Central memory CD8-positive, alpha-beta T cell (primary cell): Measurements from ENCODE around the gene GRIN2A.

ENCODE experiments used
- ATAC-seq: fragments of 150-1000 bp; cut with Tn5 transposase; replicated peaks from 2 replicates; pipeline ENCODE4 v1.10.0; 2022; ENCODE audit warnings: mild to moderate bottlenecking, moderate FRiP score, moderate number of reproducible peaks; ENCODE audit not compliant: poor library complexity, severe bottlenecking; ENCODE audit errors: extremely low read depth
- DNase-seq, 2 donors: peaks; one replicate each; pipeline ENCODE4 v3.0.0; 2021; ENCODE audit warnings: low spot score in 2 of 2
- H3K27ac Mint-ChIP-seq: one replicate; pipeline ENCODE4 v1.8.0; 2022; ENCODE audit warnings: low read depth, mild to moderate bottlenecking, moderate library complexity, mixed read lengths
- H3K27me3 Mint-ChIP-seq: one replicate; pipeline ENCODE4 v1.8.0; 2022; ENCODE audit warnings: mixed read lengths
- H3K36me3 Mint-ChIP-seq: one replicate; pipeline ENCODE4 v1.8.0; 2022; ENCODE audit warnings: mild to moderate bottlenecking, moderate library complexity, mixed read lengths; ENCODE audit not compliant: insufficient read depth
- H3K4me1 Mint-ChIP-seq: one replicate; pipeline ENCODE4 v1.8.0; 2022; ENCODE audit warnings: mixed read lengths
- H3K4me3 Mint-ChIP-seq: one replicate; pipeline ENCODE4 v1.8.0; 2022; ENCODE audit warnings: mild to moderate bottlenecking, moderate library complexity, mixed read lengths
- H3K9me3 Mint-ChIP-seq: one replicate; pipeline ENCODE4 v1.8.0; 2022; ENCODE audit warnings: mixed read lengths

GRIN2A gene

DNA sequence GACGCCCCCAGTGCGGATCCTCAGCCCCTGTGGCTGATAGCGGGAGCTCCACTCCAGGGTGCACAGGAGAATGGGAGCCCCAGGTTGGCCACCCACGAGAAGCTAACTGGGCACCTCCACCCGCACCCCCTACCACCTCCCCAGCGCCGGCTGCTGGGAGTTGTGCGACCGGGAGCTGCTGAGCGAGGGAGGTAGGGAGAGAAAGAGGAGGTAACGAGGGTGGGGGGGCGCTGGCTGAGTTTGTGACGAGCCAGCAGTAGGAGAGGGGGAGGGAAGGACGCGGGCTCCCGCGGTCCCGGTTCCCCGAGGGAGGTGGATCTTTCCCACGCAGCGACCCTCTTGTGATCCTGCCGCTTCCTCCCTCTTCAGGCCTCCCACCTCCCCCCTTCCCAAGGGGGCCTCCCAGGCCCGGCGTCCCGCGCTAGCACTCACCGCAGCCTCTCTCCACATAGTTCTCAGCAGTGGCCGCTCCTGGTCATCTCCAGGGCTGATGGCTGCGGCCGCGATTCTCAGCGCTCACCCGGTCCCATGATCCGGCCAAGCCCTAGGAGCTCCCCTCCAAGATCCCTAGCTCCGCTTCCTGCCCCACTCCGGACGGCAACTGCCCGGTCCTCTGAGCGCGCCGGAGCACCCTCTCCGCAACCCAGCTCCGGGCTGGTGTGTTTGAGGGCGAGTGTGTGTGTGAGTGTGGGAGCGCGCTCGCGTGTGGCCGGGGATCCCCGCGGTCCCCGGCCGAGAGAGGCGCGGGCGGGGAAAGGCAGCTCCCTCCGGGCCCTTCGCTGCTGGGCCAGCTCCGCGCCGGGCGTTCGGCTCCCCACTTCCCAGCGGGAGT lies at the start of gene GRIN2A:
Gene GRIN2A (minus strand): TSS at position 207 of the 832 bp plus-strand sequence. CDS start 2,017 bp downstream, outside the sequence.
- Mint-ChIP-seq H3K4me1 (peaks cover 13% of the 10 kb centered on the region), H3K9me3 (no peaks in the 10 kb centered on the region), H3K27ac (no peak within 1 kb of the TSS), H3K27me3 (peaks cover 71% of the 10 kb centered on the region), H3K4me3 (no peak within 1 kb of the TSS), H3K36me3 (no peaks in the 10 kb centered on the region)
- DNase-seq (no peak), ATAC-seq (no peak)

DNA sequence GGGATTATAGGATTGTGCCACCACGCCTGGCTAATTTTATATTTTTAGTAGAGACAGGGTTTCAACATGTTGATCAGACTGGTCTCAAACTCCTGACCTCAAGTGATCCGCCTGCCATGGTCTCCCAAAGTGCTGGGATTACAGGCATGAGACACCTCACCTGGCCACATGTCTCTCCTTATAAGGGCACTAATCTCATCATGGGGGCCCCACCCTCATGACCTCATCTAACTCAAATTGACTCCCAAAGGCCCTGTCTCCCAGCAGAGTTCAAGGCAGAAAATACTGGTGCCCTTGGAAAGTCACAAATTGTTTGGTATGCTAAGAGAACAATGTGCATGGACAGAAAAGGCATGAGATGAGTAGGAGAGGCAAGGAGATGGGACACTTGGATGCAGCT lies 49.3 kb upstream of the GRIN2A start:
- H3K27ac Mint-ChIP-seq = no peak overlapping the region
- H3K36me3 Mint-ChIP-seq = peaks cover 4% of the 10 kb centered on the region
- H3K9me3 Mint-ChIP-seq = peaks cover 9% of the 10 kb centered on the region
- DNase-seq (no peak), ATAC-seq (no peak)
- no peak overlapping the region for H3K4me3 Mint-ChIP-seq
- H3K4me1 Mint-ChIP-seq = no peaks in the 10 kb centered on the region
- H3K27me3 Mint-ChIP-seq = peaks cover 34% of the 10 kb centered on the region

DNA sequence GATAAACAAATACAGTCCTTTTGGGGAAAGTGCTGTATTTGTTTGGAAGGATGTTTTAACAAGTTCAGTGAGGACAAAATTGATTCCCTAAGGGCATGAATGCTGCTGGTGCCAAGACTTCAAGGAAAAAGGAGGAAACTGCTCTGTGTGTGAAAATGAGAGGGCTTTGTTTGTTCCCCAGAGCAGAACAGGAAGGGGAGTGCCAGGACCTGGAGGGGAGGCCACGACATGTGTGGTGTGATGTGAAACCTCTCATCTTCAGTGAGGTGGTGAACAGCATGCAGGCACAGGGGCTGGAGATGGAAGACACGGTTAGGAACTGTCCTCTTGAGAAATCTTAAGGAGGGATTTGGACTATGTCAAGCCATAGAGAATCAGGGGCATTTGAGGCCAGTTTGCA lies 46.6 kb upstream of the GRIN2A start:
- peaks cover 53% of the 10 kb centered on the region for H3K27me3 Mint-ChIP-seq
- no peak overlapping the region for H3K4me3 Mint-ChIP-seq
- H3K9me3 Mint-ChIP-seq = peaks cover 9% of the 10 kb centered on the region
- DNase-seq = no peak
- no peak for ATAC-seq
- peaks cover 3% of the 10 kb centered on the region for H3K36me3 Mint-ChIP-seq
- no peaks in the 10 kb centered on the region for H3K4me1 Mint-ChIP-seq
- H3K27ac Mint-ChIP-seq = no peak overlapping the region

DNA sequence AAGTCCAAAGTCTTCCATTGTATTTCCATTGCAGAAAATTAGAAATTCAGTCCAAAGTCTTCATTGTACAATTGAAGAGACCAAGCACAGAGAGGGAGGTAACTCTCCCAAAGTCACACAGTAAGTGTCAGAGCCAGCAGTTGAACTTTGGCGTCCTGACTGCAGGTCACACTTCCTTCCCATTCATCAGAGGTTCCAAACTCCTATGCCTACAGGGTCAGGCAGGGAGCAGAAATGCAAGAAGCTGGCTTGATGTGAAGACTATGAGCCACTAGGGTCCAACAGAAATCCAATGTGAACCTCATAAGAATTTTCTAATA lies 44.7 kb upstream of the GRIN2A start:
- Mint-ChIP-seq H3K36me3 (no peaks in the 10 kb centered on the region), H3K27ac (no peak overlapping the region), H3K4me1 (no peaks in the 10 kb centered on the region), H3K9me3 (peaks cover 4% of the 10 kb centered on the region), H3K4me3 (no peak overlapping the region), H3K27me3 (peaks cover 43% of the 10 kb centered on the region)
- ATAC-seq = no peak
- DNase-seq = no peak

DNA sequence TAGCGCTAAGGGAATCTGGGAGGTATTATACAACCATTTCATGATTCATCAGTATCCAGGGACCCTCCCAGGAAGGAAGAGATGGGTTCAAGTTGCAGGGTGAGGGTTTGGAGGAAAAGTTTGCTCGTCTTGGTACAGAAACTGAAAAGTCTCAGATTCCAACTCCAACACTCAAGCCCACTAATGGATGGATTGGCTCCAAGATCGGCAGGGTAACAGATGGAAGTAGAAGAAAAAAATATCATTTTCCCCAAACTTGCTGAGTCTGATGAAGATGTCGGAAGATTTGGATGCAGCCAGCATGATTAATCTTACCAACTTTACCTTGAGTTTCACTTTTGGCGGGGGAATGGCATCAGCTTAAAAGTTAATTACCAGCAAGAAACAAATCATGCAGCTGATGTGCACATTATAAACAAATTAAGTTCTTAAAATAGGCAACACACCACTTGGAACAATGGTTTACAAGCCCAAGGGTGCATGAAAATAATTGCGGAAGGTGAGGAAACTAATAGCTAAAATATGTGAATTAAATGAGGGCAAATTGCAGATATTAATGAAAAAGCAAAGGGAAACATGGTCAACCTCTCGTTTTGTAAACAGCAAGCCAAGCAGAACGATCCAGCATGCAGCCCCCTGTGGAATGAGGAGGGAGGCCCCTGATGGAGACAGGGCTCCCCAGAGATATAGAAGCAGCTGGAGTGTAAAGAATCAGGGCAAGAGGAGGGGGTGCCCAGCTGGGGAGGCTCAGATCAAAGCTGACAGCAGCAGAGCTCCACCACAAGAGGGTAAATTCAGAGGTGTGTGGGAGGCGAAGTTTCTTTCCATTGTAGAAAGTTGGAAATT lies 44.1 kb upstream of the GRIN2A start:
- no peaks in the 10 kb centered on the region for H3K4me1 Mint-ChIP-seq
- peaks cover 43% of the 10 kb centered on the region for H3K27me3 Mint-ChIP-seq
- H3K9me3 Mint-ChIP-seq = no peaks in the 10 kb centered on the region
- no peaks in the 10 kb centered on the region for H3K36me3 Mint-ChIP-seq
- ATAC-seq (no peak), DNase-seq (no peak)
- H3K27ac Mint-ChIP-seq = no peak overlapping the region
- H3K4me3 Mint-ChIP-seq = no peak overlapping the region

DNA sequence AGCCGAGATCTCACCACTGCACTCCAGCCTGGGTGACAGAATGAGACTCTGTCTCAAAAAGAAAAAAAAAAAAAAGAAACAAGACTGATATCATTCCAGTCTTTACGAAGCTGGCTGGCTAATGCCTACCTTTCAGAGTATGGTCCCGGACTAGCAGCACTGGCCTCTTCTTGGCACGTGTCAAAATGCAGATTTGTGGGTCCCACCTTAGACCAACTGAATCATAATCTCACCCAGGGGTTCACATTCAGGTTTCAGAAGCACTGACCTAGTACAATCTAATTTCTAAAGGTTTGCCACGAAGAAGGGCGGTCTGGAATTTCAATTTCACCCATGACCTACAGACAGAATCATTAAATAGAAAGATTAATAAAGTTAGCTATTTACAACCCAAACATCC lies 43.4 kb upstream of the GRIN2A start:
- no peak for ATAC-seq
- Mint-ChIP-seq H3K36me3 (no peaks in the 10 kb centered on the region), H3K4me1 (no peaks in the 10 kb centered on the region), H3K4me3 (no peak overlapping the region), H3K9me3 (no peaks in the 10 kb centered on the region), H3K27me3 (peaks cover 43% of the 10 kb centered on the region), H3K27ac (no peak overlapping the region)
- DNase-seq = no peak

DNA sequence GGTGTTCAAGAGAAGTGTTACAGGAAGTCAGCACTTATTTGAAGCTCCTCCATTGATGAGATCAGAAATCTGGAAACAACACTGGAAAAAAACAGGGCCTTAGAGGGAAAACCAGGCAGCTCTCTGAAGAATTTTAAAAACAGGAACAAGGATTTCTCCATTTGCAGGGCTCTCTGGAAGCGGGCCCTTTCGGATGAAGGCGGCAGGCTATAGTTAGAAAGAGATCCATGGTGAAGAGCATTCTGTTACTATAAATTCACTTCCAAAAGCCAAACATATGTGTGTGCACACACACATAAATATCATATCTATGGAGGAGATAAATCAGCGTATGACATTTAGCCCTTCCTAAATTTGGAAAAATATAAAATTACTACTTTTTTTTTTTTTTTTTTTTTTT lies 42.6 kb upstream of the GRIN2A start:
- ATAC-seq (no peak), DNase-seq (no peak)
- no peaks in the 10 kb centered on the region for H3K36me3 Mint-ChIP-seq
- H3K4me3 Mint-ChIP-seq = no peak overlapping the region
- peaks cover 43% of the 10 kb centered on the region for H3K27me3 Mint-ChIP-seq
- H3K9me3 Mint-ChIP-seq = no peaks in the 10 kb centered on the region
- no peaks in the 10 kb centered on the region for H3K4me1 Mint-ChIP-seq
- H3K27ac Mint-ChIP-seq = no peak overlapping the region

DNA sequence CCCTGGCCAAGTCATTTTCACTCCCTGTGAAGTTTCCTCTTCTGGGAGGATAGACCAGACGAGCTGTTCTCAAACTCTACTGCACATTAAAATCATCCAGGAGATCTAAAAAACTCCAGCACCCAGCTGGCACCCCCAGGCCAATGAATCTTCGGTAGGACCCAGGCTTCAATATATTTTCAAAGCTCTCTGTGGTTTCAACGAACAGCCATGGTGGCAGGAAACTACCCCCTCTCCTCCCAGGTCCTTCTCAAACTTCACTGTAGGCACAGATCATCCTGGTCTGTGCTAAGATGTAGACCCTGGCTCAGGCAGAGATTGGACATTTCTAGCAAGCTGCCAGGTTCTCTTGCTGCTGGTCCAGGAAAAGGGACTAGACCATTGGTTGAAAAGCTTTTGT lies 38.7 kb upstream of the GRIN2A start:
- Mint-ChIP-seq H3K27ac (no peak overlapping the region), H3K27me3 (peaks cover 25% of the 10 kb centered on the region), H3K4me1 (no peaks in the 10 kb centered on the region), H3K4me3 (no peak overlapping the region), H3K36me3 (no peaks in the 10 kb centered on the region), H3K9me3 (no peaks in the 10 kb centered on the region)
- ATAC-seq = no peak
- no peak for DNase-seq

DNA sequence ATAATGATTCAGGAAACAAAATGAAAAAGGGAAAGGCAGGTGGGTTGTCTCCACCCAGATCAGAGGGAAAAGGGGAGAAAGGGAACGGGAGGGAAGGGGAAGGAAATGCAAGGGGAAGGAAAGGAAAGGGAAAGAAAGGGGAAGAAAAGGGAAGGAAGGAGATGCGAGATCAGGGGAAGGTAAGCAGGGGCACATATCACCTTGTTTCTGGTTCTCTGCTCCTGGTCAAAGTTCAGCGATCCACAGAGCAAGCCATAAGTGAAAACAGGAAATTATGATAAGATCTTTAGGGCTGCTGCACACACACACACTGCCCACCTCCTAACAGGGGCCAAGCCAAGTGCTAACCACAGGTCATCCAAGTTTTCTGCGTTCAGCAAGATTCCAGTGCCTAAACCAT lies 37.5 kb upstream of the GRIN2A start:
- H3K27ac Mint-ChIP-seq = no peak overlapping the region
- DNase-seq = no peak
- no peaks in the 10 kb centered on the region for H3K36me3 Mint-ChIP-seq
- no peaks in the 10 kb centered on the region for H3K4me1 Mint-ChIP-seq
- peaks cover 20% of the 10 kb centered on the region for H3K27me3 Mint-ChIP-seq
- H3K4me3 Mint-ChIP-seq = no peak overlapping the region
- H3K9me3 Mint-ChIP-seq = no peaks in the 10 kb centered on the region
- ATAC-seq = no peak

DNA sequence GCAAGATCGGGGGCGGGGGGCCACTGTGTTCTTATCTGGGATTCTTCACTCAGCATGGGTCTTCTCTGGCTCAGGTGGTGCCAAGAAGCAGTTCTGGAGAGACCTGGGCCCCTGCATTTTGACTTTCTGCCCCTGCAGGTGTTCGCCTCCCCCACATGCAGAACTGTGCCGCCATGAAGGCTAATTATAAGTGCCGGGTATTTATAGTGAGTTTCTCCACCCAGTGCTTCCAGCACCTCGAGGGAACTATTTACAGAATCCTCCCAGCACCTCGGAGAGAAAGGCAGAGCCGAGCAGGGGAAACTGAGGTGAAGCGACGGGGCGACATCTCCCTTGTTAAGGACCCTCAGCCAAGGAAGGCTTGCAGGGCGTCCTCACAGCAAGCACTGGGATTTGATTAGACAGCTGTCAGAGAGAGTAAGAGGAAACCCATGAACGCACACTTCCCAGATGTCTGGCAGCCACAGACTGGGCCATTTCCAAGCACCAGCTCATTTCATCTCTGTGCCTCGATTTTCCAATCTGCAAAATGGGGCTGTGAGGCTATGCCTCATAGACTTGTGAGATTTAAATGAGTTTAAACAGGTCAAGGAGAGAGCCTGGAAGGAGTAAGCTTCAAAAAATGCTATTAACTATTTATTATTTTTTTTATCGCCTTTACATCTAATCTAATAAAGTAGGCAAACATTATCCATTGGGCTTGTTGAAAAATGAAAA lies 36.4 kb upstream of the GRIN2A start:
- DNase-seq (no peak), ATAC-seq (no peak)
- Mint-ChIP-seq H3K27me3 (peaks cover 19% of the 10 kb centered on the region), H3K4me1 (no peaks in the 10 kb centered on the region), H3K9me3 (no peaks in the 10 kb centered on the region), H3K4me3 (no peak overlapping the region), H3K36me3 (no peaks in the 10 kb centered on the region), H3K27ac (no peak overlapping the region)

DNA sequence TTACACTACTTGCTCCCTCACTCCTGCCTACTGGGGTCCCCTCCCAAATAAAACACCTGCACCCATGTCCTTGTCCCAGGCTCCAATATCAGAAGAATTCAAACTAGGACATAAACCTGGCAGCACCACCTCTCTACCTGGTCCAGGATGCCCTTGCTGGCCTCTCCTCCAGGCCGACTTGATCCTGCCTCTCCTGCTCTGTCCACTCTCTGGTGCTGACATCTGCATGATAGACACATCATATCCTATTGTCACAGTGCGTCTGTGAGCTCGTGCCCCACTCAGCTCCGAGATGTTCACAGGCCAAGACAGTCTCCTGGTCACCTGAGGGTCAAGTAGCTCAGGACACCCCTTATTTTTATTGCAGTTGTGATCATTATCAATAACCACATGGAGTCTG lies 31.5 kb upstream of the GRIN2A start:
- no peak overlapping the region for H3K27ac Mint-ChIP-seq
- H3K27me3 Mint-ChIP-seq = peaks cover 53% of the 10 kb centered on the region
- no peaks in the 10 kb centered on the region for H3K4me1 Mint-ChIP-seq
- no peak overlapping the region for H3K4me3 Mint-ChIP-seq
- H3K36me3 Mint-ChIP-seq = no peaks in the 10 kb centered on the region
- ATAC-seq (no peak), DNase-seq (no peak)
- H3K9me3 Mint-ChIP-seq = no peaks in the 10 kb centered on the region

DNA sequence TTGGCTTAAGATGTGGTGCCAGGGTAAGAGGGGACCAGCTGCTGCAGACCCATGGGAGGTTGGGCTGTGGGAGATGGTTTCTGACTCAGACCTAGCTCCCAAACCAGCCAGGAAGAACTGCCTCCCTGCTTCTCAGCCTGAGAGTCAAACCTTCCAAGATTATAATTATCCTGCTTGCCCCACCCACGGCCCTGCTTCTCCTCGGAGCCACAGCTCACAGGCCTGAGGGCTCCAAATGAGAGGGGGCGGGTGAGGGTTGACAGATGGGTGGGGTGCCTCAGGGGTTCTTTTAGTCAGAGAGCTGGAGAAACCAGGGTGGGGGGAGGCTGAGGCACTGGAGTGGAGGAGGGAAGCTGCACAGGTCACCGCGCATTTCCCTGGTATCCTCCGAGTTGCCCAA lies 28.7 kb upstream of the GRIN2A start:
- H3K4me1 Mint-ChIP-seq = no peaks in the 10 kb centered on the region
- no peaks in the 10 kb centered on the region for H3K36me3 Mint-ChIP-seq
- no peaks in the 10 kb centered on the region for H3K9me3 Mint-ChIP-seq
- H3K27ac Mint-ChIP-seq = no peak overlapping the region
- ATAC-seq = no peak
- H3K27me3 Mint-ChIP-seq = peaks cover 42% of the 10 kb centered on the region
- DNase-seq = no peak
- H3K4me3 Mint-ChIP-seq = no peak overlapping the region
